GM19397 (cell line): ENCODE data around the gene WDR86.

ENCODE experiments used
- ATAC-seq: cut with Tn5 transposase; IDR thresholded peaks from one replicate; pipeline ENCODE4 v1.9.1; 2021; ENCODE audit warnings: mild to moderate bottlenecking, moderate library complexity; ENCODE audit not compliant: unreplicated experiment

The WDR86 gene

GRCh38 chr7:151439855-151440798, 30.3 kb upstream of the WDR86 start, which contains the start of gene CRYGN:
CRYGN (minus strand) TSS chr7:151440141; CDS start chr7:151439917, 224 bp downstream.
- ATAC-seq: no peak

DNA sequence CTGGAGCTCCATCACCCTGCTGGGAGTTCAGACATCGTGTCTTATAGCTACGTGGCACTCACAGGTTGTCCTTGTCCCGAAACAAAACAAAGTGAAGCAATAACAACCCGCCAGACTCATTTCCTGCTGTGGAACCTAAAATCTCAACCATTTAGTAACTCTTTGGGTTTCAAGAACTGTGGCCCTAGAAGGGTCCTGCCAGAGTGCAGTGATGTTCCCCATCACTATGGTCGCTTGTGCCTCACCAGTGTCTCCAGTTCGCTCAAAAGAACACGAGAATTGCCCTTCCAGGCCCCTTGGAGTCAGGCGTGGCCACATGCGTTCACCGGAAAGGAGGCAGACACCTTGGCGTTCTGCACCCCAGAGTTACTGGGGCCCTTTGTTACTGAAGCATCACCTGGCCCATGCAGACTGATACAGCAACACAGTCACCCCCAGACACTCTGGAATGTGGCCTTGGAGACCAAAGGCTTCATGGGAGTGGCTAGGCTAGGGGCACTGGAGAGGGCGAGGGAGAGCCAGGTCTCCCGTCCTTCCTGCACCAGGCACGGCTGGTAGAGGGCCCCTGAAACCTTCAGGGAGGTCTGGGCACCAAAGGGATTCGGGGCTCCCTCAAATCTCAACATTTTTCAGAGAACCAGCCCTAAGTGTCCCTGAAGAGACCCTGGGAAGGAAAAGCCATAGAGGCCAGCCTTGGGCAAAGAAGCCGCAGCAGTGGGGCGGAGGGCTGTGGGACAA, 29.2 kb upstream of the WDR86 start:
- ATAC-seq: no peak

- no peak for ATAC-seq
Measured at GRCh38 chr7:151437866-151438516, 28.2 kb upstream of the WDR86 start.

DNA sequence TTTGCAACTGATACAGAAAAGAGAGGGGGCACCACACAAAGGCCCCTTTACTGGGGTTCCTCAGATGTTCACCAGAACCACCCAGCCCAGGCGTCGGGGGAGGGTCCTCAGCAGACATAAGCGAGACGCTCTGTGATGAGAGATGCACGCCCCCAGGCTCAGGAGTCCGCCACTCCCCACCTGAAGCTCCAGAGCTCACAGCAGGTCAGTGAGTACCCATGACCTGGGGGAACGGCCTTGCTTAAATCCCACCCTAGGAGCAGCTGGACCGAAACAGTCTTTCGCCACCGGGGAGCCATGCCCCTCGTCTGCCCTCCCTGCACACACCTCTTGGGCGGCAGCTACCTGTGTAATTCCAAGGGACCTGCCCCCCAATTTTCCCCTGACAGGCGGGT, 27.3 kb upstream of the WDR86 start:
- no peak for ATAC-seq

DNA sequence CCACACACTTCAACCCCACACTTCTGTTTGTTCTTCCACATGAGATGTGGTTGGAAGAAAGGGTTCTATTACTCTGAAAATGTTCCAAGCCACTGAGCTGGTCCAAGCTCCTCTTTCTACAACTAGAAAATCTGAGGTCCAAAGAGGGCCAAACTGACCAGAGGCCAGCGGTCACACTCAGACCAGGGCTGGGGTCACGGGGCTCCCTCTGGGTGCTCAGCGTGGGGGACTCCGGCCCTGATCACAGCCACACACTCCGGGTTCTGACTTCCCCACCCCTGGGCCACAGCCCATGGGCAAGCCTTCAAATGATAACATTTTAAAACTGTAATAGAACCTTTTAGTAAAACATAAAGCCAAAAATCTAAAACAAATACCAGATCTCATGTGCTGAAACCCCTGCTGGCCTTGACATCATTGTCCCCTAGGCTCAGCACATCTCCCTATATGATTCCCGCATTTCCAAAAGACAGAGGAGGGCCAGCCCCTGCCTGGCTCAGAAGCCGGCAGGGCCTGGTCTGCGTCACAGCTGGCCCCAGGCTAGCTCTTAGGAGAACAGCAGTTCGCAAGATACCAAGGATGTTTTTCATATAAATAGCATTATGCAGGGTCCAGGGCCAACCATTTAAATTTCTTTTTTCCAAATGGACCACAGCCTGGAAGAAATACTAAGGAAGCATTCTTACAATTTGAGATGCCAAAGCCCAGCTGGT, 26.8 kb upstream of the WDR86 start:
- ATAC-seq: no peak

GRCh38 chr7:151435971-151436370, 26.1 kb upstream of the WDR86 start:
- ATAC-seq: no peak

DNA sequence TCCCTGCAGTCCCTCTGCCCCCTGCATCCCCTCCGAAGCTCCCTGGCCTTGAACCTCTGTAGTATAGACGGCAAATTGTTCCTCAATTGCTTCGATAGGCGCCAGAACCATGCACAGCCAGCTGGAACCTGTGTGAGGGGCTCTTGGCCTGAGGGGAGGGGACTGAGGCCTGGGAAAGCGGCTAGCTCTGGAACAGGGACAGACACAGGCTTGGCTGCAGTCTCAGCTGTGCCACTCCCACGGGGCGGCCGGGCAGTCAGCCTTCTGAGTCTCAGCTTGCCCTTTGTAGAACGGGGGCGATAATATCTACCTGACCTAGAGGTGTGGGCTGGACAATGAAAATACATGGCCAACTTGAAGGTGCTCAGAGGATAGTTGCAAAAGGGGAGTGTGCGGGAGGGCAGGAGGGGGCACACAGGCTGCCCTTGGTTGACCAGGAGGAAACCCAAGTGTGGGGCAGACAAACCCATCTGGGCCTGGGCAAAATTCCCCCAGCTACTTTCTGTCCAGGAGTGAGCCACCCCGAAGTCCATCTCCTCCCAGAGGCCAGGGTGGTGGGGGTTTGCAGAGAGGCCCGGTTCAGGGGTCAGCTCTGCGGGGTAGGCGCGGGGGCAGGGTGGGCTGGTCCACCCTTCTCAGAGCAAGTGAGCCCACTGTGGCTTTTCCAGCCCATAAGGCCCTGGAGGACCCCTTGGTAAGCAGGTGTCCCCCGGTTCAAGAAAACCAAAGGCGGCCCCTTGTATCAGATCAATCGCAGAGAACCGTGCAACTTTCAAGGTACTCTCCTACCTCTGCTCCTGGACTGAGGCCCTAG, 25.5 kb upstream of the WDR86 start:
- ATAC-seq: no peak

DNA sequence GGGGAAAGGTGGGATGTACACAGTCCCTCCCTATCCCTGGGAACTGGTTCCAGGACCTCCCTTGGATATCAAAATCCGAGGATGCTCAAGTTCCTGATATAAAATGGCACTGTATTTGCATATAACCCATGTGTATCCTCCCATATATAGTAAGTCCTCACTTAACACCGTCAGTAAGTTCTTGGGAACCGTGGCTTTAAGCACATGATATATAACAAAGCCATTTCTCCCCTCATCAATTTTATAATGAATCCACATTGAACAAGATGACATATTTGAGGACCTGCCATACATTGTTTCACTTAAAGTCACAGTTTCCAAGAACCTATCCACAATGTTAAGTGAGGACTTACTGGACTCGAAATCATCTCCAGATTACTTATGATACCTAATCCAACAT, 24.7 kb upstream of the WDR86 start:
- no peak for ATAC-seq

GRCh38 chr7:151433721-151434400, 24.0 kb upstream of the WDR86 start:
- ATAC-seq: no peak

DNA sequence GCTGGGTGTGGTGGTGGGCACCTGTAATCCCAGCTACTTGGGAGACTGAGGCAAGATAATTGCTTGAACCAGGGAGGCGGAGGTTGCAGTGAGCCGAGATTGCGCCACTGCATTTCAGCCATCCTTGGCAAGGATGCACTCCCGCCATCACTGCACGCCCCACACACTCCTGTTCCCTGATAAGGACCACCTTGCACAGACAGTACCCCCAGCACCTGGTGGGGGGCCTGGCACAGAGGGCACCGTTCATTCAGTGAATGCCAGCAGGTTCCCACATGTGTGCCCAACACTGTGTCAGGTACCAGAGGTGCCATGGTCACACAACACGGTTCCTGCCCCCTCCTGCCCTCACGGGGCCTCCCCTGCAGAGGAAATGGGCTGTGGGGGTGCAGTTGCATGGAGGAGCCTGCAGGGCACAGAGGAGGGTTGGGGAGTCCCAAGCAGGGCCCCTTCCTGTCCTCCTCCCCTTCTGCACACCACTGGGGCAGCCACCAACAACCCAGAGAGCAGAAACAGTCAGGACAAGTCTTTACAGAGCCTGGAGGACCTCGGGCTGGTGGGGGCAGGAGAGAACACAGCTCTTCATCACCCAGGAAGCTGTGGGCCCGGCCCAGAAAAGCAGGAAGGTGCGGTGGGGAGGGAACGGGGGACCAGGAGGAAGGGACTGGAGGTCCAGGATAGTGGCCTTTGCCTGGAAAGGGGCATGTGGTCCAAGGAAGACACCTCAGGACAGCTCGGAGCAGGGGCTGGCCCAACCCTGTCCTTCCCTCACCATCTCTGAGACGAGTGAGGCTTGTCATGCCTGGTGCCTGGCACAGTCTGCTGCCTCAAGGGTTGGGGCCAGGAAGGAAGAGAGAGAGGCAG, 23.1 kb upstream of the WDR86 start:
- ATAC-seq: no peak

GRCh38 chr7:151431768-151432311, 22.0 kb upstream of the WDR86 start:
- no peak for ATAC-seq

- no peak for ATAC-seq
Measured at GRCh38 chr7:151431281-151431767, 21.5 kb upstream of the WDR86 start.

DNA sequence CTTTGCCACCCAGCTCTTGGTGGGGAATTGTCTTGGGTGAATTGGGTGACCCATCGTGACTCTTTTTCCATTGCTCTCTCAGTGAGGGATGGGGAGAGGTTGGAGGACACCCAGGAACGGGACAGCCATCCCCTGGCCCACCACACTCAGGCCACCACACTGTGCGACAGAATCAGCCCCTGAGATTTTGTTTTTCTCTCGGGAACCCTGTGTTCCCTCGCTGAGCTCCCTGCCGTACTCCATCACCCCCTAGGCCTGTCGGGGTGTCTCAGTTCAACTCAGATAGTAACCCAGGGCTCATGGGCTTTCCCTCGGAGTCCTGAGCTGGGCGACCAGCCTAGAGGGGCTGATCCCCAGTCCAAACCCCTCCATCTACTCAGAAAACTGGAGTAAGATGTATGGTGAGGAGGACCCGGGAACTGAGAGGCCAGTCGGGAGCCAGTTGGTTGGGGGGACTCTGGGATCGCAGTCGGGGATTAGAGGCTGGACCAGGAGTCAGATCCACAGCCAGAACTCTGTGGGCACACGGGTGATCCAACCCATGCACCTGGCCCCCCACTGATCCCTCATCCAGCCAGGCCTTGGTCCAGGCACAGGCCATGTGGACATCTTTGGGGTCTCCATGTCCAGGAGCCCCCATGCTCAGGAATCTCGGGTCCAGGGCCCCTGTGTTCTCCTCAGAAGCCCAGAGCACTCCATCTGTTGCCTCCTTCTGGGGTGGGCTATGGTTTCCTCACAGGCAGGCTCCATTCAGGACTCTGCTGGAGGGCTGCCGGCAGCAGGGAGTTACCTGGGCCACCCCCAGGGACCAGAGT, 20.8 kb upstream of the WDR86 start:
- ATAC-seq: no peak

DNA sequence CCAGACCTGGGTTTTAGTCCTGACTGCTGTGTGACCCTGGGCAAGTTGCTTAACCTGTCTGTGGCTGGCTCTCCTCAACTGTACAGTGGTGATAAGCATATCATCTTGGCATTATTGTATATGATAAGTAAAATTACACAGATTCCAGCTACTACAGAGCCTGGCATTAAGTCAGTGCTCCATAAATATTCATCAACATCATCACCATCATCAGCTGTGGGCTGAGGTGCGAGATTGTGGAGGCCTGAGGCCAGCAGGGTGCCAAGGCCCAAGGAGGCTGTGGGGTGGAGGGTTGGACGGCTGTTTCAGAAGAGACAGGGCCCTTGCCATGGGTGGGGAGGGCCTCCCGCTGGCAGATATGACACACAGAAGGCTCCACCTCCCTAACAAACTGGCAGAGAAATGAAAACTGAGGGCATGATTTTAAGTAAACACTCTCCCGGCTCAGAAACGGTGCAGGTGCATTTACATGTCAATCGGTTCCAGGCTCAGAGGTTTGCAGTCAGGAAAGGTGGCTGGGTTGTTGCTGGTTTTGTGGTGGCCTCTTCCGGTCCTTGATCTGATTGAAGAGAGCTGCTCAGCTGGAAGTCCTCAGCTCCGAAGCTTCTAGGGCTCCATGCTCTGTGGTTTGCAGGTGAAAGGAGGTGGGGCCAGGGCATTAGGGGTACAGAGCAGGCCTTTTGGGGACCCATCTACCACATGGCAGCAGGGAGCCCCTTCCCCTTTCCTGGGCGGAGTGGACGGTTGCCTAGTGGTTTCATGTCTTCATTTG, 19.9 kb upstream of the WDR86 start:
- no peak for ATAC-seq

DNA sequence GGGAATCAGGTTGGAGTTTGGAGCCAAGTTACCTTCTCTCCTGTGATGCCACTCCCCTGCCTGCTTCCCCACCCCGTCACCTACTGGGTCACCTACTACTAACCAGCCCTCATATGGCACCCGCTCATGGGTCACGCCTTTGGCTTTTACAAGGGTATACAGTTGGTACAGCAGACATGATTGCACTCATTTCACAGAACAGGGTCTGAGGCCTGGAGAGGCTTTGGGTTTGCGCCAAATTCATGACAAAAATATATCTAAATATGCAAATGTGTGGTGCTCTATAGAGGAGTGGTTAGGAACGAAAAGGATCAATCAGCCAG, 19.4 kb upstream of the WDR86 start:
- ATAC-seq: no peak

- no peak for ATAC-seq
Measured at GRCh38 chr7:151428378-151429236, 18.8 kb upstream of the WDR86 start.
